HEK293 (cell line): ENCODE measurements around the gene RBM27.

Experiments
- FEZF1 ChIP-seq: fragments of 450-650 bp; formaldehyde crosslinking; IDR thresholded peaks from 2 replicates; pipeline ENCODE4 v1.5.1; 2016; ENCODE audit warnings: missing biosample characterization, missing genetic modification characterization
- MEIS1 ChIP-seq: sonication (generic); formaldehyde crosslinking; IDR thresholded peaks from 2 replicates; pipeline ENCODE4 v1.8.1; 2022; ENCODE audit warnings: missing genetic modification reagents, mild to moderate bottlenecking, borderline replicate concordance
- MZF1 ChIP-seq: fragments of 450-650 bp; formaldehyde crosslinking; IDR thresholded peaks from 2 replicates; pipeline ENCODE4 v1.5.1; 2017; ENCODE audit warnings: missing biosample characterization, missing genetic modification characterization, borderline replicate concordance
- SP7 ChIP-seq: fragments of 450-650 bp; formaldehyde crosslinking; IDR thresholded peaks from 2 replicates; pipeline ENCODE4 v1.5.1; 2016; ENCODE audit warnings: missing biosample characterization, missing genetic modification characterization
- TRIM28 ChIP-seq: IDR thresholded peaks from 2 replicates; pipeline ENCODE4 v1.6.1; 2011; ENCODE audit warnings: low read length, control low read depth, borderline replicate concordance
- ZBTB10 ChIP-seq: fragments of 450-650 bp; formaldehyde crosslinking; IDR thresholded peaks from 2 replicates; pipeline ENCODE4 v1.5.1; 2016; ENCODE audit warnings: missing biosample characterization, missing genetic modification characterization
- ZBTB20 ChIP-seq: fragments of 450-650 bp; formaldehyde crosslinking; IDR thresholded peaks from 2 replicates; pipeline ENCODE4 v1.5.1; 2016; ENCODE audit warnings: missing biosample characterization, missing genetic modification characterization
- ZBTB21 ChIP-seq: fragments of 450-650 bp; formaldehyde crosslinking; IDR thresholded peaks from 2 replicates; pipeline ENCODE4 v1.5.1; 2017; ENCODE audit warnings: missing biosample characterization, missing genetic modification characterization
- ZBTB44 ChIP-seq: fragments of 450-650 bp; IDR thresholded peaks from 2 replicates; pipeline ENCODE4 v1.5.1; 2018; ENCODE audit warnings: missing biosample characterization, mild to moderate bottlenecking, missing genetic modification characterization
- ZBTB48 ChIP-seq: fragments of 450-650 bp; formaldehyde crosslinking; IDR thresholded peaks from 2 replicates; pipeline ENCODE4 v1.5.1; 2016; ENCODE audit warnings: missing biosample characterization, missing genetic modification characterization
- ZBTB8A ChIP-seq: fragments of 450-650 bp; formaldehyde crosslinking; IDR thresholded peaks from 2 replicates; pipeline ENCODE4 v1.5.1; 2016; ENCODE audit warnings: missing biosample characterization, missing genetic modification characterization
- ZFP37 ChIP-seq: fragments of 450-650 bp; formaldehyde crosslinking; IDR thresholded peaks from 2 replicates; pipeline ENCODE4 v1.5.1; 2016; ENCODE audit warnings: missing biosample characterization, missing genetic modification characterization
- ZNF148 ChIP-seq: fragments of 450-650 bp; formaldehyde crosslinking; IDR thresholded peaks from 2 replicates; pipeline ENCODE4 v1.5.0; 2017; ENCODE audit warnings: missing biosample characterization, missing genetic modification characterization, borderline replicate concordance
- ZNF202 ChIP-seq: fragments of 450-650 bp; formaldehyde crosslinking; IDR thresholded peaks from 2 replicates; pipeline ENCODE4 v1.5.1; 2016; ENCODE audit warnings: missing biosample characterization, missing genetic modification characterization, borderline replicate concordance
- ZNF341 ChIP-seq: fragments of 450-650 bp; formaldehyde crosslinking; IDR thresholded peaks from 2 replicates; pipeline ENCODE4; 2016; ENCODE audit warnings: low read depth, missing biosample characterization, missing genetic modification characterization
- ZNF501 ChIP-seq: fragments of 450-650 bp; formaldehyde crosslinking; IDR thresholded peaks from 2 replicates; pipeline ENCODE4 v1.5.1; 2016; ENCODE audit warnings: missing biosample characterization, missing genetic modification characterization
- ZNF571 ChIP-seq: fragments of 450-650 bp; formaldehyde crosslinking; IDR thresholded peaks from 2 replicates; pipeline ENCODE4 v1.5.0; 2017; ENCODE audit warnings: missing biosample characterization, missing genetic modification characterization
- ZNF621 ChIP-seq: fragments of 450-650 bp; formaldehyde crosslinking; IDR thresholded peaks from 2 replicates; pipeline ENCODE4 v1.5.1; 2017; ENCODE audit warnings: missing biosample characterization, missing genetic modification characterization
- ZXDB ChIP-seq: fragments of 450-650 bp; formaldehyde crosslinking; IDR thresholded peaks from 2 replicates; pipeline ENCODE4 v1.5.1; 2016; ENCODE audit warnings: missing biosample characterization, missing genetic modification characterization
- TF ChIP-seq, protein P1 (sequence below): fragments of 450-650 bp; formaldehyde crosslinking; IDR thresholded peaks from 2 replicates; pipeline ENCODE4 v1.5.1; 2016; ENCODE audit warnings: missing biosample characterization, missing genetic modification characterization
- TF ChIP-seq, protein P2 (sequence below): fragments of 450-650 bp; formaldehyde crosslinking; IDR thresholded peaks from 2 replicates; pipeline ENCODE4 v1.5.1; 2016; ENCODE audit warnings: missing biosample characterization, missing genetic modification characterization
- TF ChIP-seq, protein P3 (sequence below): fragments of 450-650 bp; formaldehyde crosslinking; IDR thresholded peaks from 2 replicates; pipeline ENCODE4 v1.5.1; 2016; ENCODE audit warnings: missing biosample characterization, missing genetic modification characterization
- TF ChIP-seq, protein P4 (sequence below): fragments of 450-650 bp; formaldehyde crosslinking; IDR thresholded peaks from 2 replicates; pipeline ENCODE4 v1.5.1; 2016; ENCODE audit warnings: missing biosample characterization, missing genetic modification characterization

RBM27 gene

GRCh38 chr5:146203011-146203871 lies at the start of gene RBM27 (continued):
- TF ChIP-seq, protein P1, sequence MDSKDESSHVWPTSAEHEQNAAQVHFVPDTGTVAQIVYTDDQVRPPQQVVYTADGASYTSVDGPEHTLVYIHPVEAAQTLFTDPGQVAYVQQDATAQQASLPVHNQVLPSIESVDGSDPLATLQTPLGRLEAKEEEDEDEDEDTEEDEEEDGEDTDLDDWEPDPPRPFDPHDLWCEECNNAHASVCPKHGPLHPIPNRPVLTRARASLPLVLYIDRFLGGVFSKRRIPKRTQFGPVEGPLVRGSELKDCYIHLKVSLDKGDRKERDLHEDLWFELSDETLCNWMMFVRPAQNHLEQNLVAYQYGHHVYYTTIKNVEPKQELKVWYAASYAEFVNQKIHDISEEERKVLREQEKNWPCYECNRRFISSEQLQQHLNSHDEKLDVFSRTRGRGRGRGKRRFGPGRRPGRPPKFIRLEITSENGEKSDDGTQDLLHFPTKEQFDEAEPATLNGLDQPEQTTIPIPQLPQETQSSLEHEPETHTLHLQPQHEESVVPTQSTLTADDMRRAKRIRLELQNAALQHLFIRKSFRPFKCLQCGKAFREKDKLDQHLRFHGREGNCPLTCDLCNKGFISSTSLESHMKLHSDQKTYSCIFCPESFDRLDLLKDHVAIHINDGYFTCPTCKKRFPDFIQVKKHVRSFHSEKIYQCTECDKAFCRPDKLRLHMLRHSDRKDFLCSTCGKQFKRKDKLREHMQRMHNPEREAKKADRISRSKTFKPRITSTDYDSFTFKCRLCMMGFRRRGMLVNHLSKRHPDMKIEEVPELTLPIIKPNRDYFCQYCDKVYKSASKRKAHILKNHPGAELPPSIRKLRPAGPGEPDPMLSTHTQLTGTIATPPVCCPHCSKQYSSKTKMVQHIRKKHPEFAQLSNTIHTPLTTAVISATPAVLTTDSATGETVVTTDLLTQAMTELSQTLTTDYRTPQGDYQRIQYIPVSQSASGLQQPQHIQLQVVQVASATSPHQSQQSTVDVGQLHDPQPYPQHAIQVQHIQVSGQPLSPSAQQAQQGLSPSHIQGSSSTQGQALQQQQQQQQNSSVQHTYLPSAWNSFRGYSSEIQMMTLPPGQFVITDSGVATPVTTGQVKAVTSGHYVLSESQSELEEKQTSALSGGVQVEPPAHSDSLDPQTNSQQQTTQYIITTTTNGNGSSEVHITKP, result peak; percentile 95
- TF ChIP-seq ZBTB48 (tag by site-specific recombination) (peak; percentile 26; the same call in 1 of the 2 replicates), MZF1 (peak; percentile 54; the same call in 1 of the 2 replicates), ZNF571 (no peak), ZBTB10 (tag by site-specific recombination) (peak; percentile 50; the same call in 1 of the 2 replicates), ZBTB8A (tag by site-specific recombination) (peak; percentile 98), ZNF341 (tag by site-specific recombination) (peak; percentile 67), ZBTB20 (tag by site-specific recombination) (peak; percentile 80), ZNF501 (tag by site-specific recombination) (peak; percentile 83; the same call in 1 of the 2 replicates), ZBTB44 (peak; percentile 91), MEIS1 (CRISPR knock-in tag) (no peak), ZNF621 (tag by site-specific recombination) (no peak), FEZF1 (tag by site-specific recombination) (peak; percentile 63), ZFP37 (tag by site-specific recombination) (0 out of 2 replicates have a peak, but pooled peaks have one; percentile 4), ZXDB (tag by site-specific recombination) (peak; percentile 97), ZNF148 (tag by site-specific recombination) (no peak), TRIM28 (no peak), SP7 (peak; percentile 36; the same call in 1 of the 2 replicates), ZBTB21 (peak; percentile 31; the same call in 1 of the 2 replicates), ZNF202 (no peak)
- TF ChIP-seq, protein P2, sequence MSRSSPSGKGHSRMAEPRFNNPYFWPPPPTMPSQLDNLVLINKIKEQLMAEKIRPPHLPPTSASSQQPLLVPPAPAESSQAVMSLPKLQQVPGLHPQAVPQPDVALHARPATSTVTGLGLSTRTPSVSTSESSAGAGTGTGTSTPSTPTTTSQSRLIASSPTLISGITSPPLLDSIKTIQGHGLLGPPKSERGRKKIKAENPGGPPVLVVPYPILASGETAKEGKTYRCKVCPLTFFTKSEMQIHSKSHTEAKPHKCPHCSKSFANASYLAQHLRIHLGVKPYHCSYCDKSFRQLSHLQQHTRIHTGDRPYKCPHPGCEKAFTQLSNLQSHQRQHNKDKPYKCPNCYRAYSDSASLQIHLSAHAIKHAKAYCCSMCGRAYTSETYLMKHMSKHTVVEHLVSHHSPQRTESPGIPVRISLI (tag by site-specific recombination), result peak; percentile 82
- TF ChIP-seq, protein P3, sequence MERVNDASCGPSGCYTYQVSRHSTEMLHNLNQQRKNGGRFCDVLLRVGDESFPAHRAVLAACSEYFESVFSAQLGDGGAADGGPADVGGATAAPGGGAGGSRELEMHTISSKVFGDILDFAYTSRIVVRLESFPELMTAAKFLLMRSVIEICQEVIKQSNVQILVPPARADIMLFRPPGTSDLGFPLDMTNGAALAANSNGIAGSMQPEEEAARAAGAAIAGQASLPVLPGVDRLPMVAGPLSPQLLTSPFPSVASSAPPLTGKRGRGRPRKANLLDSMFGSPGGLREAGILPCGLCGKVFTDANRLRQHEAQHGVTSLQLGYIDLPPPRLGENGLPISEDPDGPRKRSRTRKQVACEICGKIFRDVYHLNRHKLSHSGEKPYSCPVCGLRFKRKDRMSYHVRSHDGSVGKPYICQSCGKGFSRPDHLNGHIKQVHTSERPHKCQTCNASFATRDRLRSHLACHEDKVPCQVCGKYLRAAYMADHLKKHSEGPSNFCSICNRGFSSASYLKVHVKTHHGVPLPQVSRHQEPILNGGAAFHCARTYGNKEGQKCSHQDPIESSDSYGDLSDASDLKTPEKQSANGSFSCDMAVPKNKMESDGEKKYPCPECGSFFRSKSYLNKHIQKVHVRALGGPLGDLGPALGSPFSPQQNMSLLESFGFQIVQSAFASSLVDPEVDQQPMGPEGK (tag by site-specific recombination), result peak; percentile 79
- TF ChIP-seq, protein P4, sequence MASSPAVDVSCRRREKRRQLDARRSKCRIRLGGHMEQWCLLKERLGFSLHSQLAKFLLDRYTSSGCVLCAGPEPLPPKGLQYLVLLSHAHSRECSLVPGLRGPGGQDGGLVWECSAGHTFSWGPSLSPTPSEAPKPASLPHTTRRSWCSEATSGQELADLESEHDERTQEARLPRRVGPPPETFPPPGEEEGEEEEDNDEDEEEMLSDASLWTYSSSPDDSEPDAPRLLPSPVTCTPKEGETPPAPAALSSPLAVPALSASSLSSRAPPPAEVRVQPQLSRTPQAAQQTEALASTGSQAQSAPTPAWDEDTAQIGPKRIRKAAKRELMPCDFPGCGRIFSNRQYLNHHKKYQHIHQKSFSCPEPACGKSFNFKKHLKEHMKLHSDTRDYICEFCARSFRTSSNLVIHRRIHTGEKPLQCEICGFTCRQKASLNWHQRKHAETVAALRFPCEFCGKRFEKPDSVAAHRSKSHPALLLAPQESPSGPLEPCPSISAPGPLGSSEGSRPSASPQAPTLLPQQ (tag by site-specific recombination), result peak; percentile 98
